ENCODE data around the gene CLIC5.
"Not testable (repeated sequence)": the region's sequence is repeated elsewhere in the genome, so short reads cannot be mapped to it uniquely, and the experiment has no call there.

The CLIC5 gene

DNA sequence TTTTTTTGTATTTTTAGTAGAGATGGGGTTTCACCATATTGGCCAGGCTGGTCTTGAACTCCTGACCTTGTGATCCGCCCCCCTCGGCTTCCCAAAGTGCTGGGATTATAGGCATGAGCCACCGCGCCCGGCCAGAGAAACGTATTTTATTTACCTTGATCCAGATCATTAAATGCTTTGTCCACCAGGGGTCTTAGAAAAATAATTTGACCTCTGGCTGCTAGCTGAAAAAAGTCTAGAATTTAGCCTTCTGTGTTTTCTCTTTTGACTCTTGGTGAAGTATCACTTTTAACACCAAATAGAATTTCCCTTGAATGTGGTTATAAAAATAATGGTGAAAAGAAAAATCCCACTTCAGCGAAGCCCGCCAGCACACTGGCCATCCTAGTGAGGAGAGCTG is 89.2 kb downstream of the CLIC5 start:
- not testable (repeated sequence) for DNase-seq (ENCODE audit: low read depth)

DNA sequence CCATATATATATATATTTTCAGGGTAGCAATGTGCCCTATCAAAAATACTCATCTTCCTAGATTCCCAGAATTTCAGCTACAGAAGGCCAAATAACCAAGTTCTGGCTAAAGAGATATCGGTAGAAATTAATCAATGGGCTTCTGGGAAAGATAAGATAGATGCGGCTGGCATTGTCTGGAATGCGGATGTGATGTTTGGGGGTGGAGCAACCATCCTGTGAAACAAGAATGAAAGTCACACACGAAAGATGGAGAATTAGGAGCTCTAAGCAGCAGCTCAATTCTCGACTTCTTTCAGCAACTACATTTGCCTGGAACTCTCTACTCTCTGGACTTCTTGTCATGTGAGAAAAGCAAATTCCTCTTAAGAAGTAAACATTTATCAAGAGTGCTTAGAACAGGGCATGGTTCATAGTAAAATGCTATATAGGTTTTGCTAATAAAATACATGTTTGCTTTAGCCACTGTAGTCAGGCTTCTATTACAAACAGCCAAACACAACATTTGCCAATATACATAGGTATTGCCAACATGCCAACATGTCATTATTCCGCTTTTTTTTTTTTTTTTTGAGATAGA is 90.8 kb downstream of the CLIC5 start:
- no peak for DNase-seq (ENCODE audit: low read depth)

DNA sequence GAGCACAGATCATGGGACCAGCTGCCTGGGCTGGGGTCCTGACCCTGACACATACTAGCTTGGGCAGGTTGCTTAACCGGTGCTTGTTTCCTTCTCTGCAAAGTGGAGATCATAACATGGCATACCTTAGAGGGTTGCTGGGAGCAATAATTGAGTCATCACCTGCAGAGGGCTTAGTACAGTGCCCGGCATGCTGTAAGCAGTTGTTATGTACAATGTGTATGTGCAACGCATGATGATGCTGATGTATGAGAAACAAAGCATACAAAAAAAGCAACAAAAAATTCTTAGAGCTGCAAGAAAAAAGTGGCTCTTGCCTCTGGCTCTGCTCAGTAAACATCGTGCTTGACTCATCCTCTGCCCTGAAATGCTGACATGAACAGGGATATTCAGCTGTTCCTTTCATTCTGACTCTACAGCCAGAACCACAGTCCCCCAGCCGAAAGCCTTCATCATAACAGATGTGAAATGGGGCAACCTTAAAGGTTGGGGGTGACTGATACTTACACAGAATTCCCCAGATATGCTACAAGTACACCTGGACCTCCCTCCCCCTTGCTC is 91.7 kb downstream of the CLIC5 start:
- DNase-seq (ENCODE audit: low read depth): peak; percentile 56

DNA sequence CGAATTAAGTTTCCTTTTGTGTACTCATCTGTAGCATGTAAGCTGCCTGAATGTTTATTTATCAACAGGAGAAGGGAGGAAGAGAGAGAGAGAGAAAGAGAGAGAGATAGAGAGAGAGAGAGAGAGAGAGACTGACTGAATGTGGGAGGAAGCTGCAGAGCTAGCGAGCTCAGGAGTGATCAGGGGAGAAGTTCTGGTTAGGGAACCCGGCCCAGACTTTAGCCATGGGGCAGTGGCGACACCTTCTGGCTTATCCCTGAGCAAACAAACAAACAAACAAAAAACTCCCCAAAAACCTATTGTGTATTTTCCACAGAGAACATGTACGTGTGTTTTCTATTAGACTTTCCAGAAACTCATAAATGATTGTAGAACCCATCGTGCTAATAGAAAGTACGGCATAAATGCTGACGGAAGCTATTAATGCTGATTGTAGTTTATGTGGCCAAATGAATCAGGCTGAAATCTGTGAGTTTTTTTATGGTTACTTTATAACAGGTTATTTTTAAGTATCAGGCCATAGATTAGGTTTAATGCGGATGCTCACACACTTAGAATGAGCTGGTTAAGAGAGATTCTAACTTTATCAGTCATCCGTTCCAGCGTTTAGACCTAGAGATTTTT is 92.8 kb downstream of the CLIC5 start:
- DNase-seq (ENCODE audit: low read depth): peak; percentile 57

DNA sequence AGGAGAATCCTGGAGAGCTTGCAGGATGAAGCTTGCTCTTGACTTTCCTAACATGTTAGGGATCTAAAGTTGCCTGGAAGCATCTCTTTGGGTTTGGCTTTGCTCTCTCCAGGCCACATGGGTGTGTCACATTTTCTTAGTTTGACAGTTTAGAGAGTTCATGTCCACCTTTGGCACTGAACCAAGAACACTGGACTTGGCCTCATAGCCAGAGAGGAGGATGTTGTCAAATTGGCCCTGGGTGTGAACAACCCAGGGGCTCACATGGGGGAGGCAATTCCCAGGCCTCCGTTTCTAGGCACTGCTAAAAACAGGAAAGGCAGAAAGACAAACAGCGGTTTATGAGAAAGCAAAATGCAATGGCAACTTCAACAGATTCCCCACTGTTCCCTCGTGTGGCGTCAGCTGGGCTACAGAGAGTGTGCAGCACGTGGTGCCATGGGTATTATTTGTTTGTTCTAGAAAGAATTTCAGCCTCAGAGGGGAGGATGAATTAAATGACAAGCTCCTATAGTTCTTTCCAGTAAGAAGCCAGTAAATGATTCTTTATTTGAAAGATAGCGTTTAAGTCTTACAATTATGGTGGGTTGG is 93.9 kb downstream of the CLIC5 start:
- DNase-seq (ENCODE audit: low read depth): no peak

DNA sequence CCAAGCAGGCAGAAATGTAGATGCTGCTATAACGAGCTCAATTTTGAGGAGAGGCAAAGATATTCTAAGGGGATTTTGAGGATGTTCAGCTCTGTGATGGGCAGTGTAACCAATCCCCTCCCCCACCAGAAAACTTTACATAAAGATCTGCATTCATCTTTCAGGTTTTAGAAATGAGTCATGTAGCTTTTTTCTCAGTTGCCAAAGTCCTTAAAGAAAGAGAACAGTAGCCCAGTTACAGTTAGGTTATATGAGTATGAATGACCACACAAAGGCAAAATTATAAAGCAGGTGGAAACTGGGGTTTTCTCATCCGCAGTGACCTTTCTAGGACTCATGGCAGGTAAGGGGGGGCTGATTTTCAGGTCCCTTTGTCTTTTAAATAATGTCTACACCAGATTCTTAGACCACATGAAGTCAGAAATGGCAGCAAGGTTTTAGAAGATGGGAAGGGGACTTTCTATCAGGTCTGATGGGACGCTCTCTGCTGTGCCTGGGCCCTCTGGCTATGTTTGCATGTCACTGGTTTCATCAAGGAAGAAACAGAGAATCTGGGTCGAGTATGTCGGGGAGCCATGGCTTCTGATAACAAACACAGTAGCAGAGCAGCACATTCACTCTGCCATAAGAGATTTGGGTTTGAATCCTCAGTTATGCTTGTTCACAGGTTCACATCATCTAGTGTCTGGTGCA is 94.7 kb downstream of the CLIC5 start:
- DNase-seq (ENCODE audit: low read depth): no peak

DNA sequence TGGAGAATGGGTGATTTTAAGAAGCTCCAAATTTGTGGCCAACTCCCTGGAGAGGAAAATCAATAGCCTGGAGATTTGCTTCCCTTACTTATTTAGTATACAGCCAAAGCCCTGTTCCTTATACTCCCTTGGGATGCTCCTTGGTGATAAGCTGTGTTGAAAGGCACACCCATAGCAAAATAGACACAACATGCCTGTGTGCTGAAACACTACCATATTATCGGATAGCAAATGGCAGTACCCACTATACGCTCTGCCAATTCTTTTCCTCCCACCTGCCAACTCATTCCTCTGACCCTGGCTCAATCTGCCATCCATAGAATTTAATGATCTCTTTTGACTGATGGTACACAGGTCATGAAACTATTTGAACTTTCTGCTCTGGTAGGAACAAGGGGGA is 98.2 kb downstream of the CLIC5 start:
- DNase-seq (ENCODE audit: low read depth): no peak

DNA sequence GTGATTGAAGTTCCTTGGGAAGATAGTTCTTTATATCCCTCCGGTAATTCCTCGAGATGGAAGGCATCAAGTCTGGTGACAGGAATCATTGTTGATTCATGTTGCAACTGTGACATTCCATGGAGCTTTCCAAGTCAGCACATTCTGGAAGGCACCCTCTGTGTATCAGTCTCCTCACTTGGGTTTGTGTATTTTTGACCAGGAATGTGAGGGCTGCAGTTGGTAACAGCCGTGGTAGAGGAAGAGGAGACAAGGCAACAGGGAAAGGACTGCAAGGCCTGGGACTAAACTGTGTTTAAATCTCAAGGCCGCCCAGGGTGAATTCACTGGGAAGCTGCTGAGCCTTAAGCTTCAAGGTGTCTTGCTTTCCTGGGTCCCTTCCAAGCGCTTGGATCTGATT is 99.0 kb downstream of the CLIC5 start:
- DNase-seq (ENCODE audit: low read depth): no peak

DNA sequence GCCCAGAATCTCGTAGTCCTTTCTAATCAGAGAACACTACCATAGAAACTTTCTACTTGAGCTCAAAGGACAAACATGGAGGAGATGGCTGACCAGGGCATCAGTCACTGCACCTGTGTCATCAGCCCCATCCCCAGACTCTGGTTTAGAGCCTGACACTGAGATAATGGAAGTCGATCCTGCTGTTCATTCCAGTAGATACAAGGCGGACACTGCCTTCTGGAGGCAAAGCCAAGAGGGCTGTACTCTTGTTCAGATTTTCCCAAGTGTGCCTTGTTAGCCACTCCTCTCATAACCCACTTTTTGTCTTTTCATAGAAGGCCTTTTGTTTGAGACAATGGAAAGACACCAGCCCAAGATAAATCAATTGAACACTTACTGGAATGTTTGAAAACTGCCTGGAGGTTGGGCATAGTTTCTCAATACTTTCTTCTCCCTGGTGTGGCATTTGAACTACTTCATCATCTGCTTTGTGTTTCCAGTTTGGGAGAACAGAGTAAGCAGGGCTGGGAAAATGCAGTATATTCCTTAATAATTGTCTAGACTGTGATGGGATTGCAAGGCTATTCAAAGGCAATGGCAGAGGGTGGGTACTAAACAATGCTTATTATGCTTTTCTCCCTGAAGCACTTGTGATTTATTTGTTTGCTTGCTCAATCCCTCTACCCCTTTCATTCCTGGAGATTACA is 99.7 kb downstream of the CLIC5 start:
- no peak for DNase-seq (ENCODE audit: low read depth)

DNA sequence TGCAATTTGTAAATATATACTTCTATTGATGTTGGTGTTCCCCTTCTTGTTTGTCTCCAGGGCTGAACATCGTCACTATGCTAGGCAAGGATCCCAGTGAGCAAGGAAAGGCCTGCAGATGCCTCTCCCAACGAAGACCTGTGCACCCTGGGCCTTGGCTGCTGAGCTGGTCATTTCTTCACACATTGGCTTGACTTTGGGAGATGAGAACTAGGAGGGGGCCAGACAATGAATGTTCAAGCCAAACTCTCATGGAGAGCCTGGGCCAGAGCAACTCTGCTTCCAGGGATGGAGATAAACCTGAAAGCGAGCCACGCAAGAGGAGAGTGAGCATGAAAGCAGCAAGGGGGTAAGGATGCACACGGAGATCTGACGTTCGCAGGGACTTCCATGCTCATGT is 104.0 kb downstream of the CLIC5 start:
- DNase-seq (ENCODE audit: low read depth): no peak

DNA sequence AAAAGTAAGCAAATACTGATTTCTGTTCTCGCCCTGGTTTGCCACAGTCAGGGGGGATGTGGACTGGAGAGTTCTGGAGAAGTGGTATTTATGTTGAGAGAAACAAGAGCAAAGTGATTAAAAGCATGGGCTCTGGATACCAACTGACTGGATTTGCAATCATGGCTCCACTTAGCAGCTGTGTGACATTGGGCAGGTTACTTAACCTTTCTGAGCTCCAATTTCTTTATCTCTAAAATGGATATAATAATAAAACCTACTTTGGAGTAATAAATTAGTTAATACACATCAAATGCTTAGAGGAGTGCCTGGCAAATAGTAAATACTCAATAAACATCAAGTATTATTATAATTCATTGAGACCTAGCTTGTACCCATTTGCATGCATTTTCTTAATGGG is 111.7 kb downstream of the CLIC5 start:
- no peak for DNase-seq (ENCODE audit: low read depth)

DNA sequence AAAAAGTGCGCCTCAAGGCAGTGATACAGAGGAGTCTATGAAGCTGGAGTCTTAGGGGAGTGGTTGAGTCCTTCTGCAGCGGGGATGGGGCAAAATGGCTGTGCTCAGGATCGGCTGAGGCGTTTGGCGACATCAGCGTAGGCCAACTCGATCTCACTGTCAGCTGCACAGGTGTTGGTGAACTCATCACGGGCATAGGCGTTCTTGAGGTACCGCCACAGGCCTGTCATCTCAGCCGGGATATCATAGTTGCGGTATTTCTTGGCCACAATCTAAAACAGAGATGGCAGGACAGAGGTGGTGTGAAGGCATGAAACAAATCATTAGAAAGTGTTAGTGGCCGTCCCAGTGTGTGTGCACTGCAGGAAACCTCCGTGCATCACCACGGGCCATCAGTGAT is 112.7 kb downstream of the CLIC5 start:
- no peak for DNase-seq (ENCODE audit: low read depth)

DNA sequence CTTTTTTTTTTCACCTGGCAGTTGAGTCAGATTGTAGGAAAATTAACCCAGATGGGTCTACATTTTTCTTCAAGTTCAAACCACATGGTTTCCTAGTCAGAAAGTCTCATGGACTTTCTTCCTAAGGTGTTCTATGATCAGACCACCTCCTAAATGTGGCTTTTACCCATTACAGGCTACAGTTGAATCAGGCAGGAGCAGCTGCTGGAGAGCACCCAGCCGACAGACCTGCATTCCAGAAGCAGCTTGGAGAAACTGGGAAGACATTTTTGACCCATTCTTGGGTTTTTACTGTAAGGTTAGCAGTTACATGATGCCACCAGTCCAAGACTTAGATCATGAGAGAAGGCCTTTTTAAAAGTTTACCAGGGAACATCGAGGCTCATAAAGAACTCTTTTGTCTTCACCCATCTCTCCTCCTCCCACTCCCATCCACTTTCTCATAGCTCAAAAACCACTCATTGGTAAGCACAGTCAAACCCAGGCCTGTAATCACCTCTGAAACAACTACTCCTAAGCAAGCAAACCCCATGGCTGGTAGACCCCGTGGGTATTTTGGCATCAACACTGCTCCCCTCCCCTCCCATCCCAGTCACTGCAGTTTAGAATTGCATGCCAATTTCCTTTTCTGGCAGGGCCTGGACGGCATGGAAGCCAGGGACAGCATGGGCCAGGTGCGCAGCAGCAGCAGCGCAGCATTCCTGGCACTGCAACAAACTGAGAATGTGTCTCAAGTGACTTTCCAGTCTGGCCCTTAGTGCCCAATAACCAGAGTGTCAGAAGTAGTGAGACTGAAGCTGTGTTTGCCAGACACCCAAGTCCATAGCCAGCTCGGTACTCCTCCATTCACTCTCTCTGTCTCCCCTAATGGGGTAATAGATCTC is 113.7 kb downstream of the CLIC5 start:
- DNase-seq (ENCODE audit: low read depth): no peak

DNA sequence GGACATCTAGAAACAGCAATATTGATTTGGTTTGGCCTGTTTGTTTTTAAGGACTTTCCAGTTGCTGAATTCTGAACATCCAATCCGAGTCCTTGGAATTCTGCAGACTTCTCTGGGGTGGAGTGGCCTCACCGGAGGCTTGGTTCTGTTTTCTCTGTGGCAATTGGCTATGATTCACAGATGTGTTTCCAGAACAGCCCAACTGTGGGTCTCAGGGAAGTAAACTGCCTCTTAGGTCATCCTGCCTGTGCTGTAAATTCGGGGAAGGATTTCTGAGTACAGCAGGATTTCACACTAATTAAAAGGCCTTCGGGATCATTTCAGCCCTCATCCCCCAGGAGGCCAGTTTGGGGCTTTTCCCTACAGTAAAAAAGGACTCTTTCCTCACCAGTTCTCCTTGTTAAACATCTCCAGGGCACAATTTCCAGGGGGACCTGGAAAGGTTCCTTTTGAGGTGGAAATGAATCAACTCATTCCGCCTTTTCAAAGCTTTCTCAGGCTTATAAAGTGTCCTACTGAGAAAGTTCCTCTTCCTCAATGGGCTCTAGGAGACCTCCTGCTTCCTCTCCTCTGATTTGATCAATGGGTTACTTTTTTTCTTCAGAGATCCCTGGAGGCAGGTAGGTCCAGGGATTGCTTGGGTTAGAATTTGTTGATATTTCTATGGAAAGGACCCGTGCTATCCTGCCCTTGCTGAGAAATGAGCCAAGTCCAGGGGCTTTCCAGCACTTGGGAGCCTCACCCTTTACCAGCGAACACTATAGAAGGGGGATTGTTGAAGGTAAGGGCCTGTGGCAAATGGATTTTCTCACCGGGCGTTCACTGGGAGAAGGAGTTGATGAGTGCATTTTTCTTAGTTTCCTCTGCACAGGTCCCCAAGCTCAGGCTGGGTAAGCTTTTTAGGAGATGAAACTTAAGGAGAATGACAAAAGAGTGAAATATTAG is 114.6 kb downstream of the CLIC5 start:
- DNase-seq (ENCODE audit: low read depth): no peak

DNA sequence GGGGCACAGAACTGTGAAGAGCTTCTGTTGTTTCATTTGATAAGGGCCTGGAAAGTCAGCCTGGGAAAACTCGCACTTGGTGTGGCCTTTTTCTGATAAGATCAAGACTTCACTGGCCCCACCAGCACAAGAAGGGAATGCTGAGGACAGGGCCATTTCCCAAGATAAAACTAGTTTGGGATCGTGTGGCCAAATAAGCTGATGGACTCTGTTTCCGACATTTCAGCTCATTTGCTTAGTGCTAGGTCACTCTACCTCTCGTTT is 116.0 kb downstream of the CLIC5 start:
- no peak for DNase-seq (ENCODE audit: low read depth)

DNA sequence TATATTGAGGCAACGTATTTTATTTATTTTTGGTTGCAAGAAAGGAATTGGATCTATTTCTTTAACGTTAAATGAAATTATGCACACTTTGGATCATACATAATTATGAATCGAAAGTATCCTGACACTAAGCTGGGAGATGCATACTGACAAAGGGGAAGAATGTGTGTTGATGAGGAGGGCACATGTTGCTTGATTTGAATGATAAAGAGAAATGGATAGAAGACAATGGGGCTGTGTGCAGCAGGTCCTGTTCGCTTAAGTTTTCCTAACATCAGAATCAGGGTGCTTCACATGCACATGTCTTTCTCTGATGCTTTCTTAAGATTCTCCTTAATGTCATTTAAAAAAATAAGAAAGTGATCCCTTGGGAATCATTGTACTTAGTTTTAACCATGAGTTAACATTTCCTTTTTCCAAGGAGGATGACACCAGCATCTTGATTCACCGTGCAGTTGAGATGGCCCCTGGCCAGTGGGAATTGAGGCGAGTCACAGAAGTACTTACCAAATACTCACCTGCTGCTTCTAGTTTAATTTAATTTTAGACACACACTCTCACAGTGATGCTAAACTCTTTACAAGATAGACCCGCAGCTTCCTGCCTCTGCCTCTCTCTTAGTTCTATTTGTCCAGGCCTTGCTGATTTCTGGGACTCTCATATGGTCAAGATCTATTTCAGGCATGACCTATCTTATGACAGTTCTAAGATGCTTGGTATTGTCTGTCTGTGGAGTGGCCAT is 116.5 kb downstream of the CLIC5 start:
- DNase-seq (ENCODE audit: low read depth): no peak

DNA sequence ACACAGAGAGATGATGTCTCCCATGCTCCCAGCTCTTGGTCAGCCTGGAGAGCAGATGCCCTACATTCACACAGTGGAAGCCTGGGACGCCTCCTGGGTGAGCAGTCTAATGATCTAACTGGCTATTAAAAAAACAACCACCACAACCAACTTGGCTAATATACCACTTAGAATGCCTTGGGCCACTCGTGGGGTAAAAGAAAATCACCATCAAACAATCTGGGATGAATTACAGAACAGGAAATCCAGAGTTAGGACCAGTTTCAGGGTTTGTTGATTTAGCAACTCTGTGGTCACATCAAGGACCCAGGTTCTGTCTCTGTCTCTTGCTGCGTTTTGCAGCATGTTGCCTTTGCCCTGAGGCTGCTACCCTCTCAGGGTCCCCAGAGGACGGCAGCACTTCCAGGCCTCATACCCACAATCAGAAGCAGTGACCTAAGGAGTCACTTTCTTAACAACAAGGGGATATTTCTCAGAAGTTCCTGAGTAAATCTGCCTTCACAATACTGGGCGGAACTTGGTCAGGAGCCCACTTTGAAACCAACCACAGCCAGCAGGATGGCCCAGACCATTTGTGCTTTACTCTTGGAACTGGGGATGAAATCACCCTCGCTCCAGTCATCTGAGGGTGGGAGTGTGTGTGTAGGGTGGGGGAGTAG is 118.7 kb downstream of the CLIC5 start:
- no peak for DNase-seq (ENCODE audit: low read depth)

DNA sequence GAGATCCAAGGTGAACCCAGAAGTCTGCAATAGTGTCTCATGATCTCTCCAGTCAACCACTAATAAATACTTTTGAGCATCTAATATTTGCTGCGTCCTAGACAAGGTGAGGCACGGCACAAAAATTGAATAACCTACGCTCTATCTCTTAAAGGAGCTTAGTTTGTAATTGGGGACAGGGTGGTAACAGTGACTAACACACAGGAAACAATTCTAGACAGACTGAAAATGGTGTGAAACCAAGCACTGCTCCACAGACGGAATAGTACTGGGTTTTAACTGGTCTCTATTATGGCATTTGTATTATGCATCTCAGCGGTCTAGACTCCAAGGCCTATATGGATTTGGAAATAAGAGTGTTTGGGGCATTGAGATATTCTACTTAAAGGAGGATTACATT is 120.1 kb downstream of the CLIC5 start:
- DNase-seq (ENCODE audit: low read depth): no peak

DNA sequence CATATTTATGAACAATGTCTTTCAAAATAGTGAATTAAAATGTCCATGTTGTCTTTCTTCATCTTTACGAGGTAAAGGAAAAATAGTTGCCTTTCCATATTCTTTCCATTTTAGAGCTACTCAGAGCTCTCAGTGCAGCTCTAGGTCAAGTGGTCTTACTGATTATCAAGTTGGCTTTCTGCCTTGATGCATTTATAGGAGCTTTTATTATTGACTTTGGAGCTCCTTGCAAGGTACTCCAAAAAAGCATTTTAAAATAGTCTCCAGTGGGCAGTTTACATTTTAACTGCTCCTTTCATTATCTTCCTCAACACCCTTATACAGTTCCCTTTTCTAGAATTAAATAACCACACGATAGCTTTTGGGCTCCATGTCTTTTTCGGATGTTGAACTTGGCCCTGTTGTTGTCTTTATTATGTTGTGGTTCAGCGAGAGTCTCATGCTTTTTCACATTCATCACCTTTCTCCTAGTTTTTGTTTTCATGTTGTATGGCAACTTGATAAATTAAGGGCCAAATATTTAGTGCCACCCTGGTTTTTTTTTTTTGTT is 122.9 kb downstream of the CLIC5 start:
- DNase-seq (ENCODE audit: low read depth): no peak
